GM12873 (cell line): ENCODE results near the gene FGD1.

ENCODE experiments used
- CTCF ChIP-seq: IDR thresholded peaks from 2 replicates; pipeline ENCODE4 v1.5.1; 2012; ENCODE audit warnings: low read depth, mild to moderate bottlenecking, moderate library complexity, low read length, control low read depth; ENCODE audit not compliant: insufficient read depth; ENCODE audit errors: missing control alignments

Gene FGD1

GRCh38 chrX:54495814-54496516 lies at the start of gene FGD1:
Gene FGD1 (minus strand): TSS chrX:54496234. CDS start chrX:54495432, 802 bp downstream.
- TF ChIP-seq CTCF: no peak

- no peak for TF ChIP-seq CTCF
Measured at GRCh38 chrX:54540289-54540688, 44.3 kb upstream of the FGD1 start.

- TF ChIP-seq CTCF: no peak
Measured at GRCh38 chrX:54534271-54534670, 38.2 kb upstream of the FGD1 start.

- TF ChIP-seq CTCF: no peak
Measured at GRCh38 chrX:54530357-54530900, 34.4 kb upstream of the FGD1 start.

- no peak for TF ChIP-seq CTCF
Measured at GRCh38 chrX:54529552-54530356, 33.7 kb upstream of the FGD1 start, which contains the start of gene GNL3L. Gene GNL3L (plus strand): TSS chrX:54530219. CDS start chrX:54532567, 2,348 bp downstream.

GRCh38 chrX:54529151-54529550 lies 33.1 kb upstream of the FGD1 start:
- no peak for TF ChIP-seq CTCF

- TF ChIP-seq CTCF: no peak
Measured at GRCh38 chrX:54509400-54509799, 13.4 kb upstream of the FGD1 start.
